ENCODE measurements around the gene FAM222A. TPM values are rescaled to one million over a fixed set of nuclear protein-coding genes. Genes with fewer than 3 reads are reported as not detected.

FAM222A gene
- total and polyA plus RNA-seq, 2 of the 4 experiments (the other 2 are of a cell fraction), result under 0.01 to 0.32 TPM

GRCh38 chr12:109767991-109768900 lies 54.6 kb downstream of the FAM222A start:
- no peak overlapping the region for H2AK9ac ChIP-seq (replicated peaks; ENCODE audit: low read depth, low read length, poor library complexity)
- H3K56ac ChIP-seq (ENCODE audit: extremely low read depth, insufficient read depth, low read length), result no peak overlapping the region
- POLR2A ChIA-PET (ENCODE audit: unreplicated experiment), result no interaction called here
- no peaks in the 10 kb centered on the region for H3K4me1 ChIP-seq (ENCODE audit: control insufficient read depth, insufficient read depth, low read length)
- intact Hi-C loops (cut with micrococcal nuclease), result no loop called here
- TF ChIP-seq CEBPB (IDR thresholded peaks at IDR 0.05; ENCODE audit: low read depth, low read length), result no peak
- TF ChIP-seq RFX5 (IDR thresholded peaks at IDR 0.05; ENCODE audit: low read depth, low read length), result no peak
- TF ChIP-seq NFE2L2 (IDR thresholded peaks at IDR 0.05; ENCODE audit: low read depth, low read length), result no peak
- TF ChIP-seq FOS (IDR thresholded peaks at IDR 0.05; ENCODE audit: low read depth, low read length), result no peak
- TF ChIP-seq BHLHE40 (IDR thresholded peaks at IDR 0.05; ENCODE audit: low read depth, low read length), result no peak
- TF ChIP-seq POLR2A (IDR thresholded peaks at IDR 0.05; ENCODE audit: low read depth, low read length), result no peak
- no peak for TF ChIP-seq USF2 (IDR thresholded peaks at IDR 0.05; ENCODE audit: low read depth, low read length)
- no peak for TF ChIP-seq ELK1 (IDR thresholded peaks at IDR 0.05; ENCODE audit: borderline replicate concordance, low read depth, low read length)
- H2AK5ac ChIP-seq (ENCODE audit: low read depth, low read length), result no peak overlapping the region
- H3K18ac ChIP-seq (ENCODE audit: low read depth, low read length), result no peak overlapping the region
- H2BK20ac ChIP-seq (ENCODE audit: low read depth, low read length), result no peak overlapping the region
- dilution Hi-C loops (cut with HindIII; ENCODE audit: low sequenced_read_pairs, unreplicated experiment), result no loop called here
- H3K4ac ChIP-seq (ENCODE audit: low read depth, low read length), result no peak overlapping the region
- no peak overlapping the region for H3K27ac ChIP-seq (ENCODE audit: insufficient read depth, low read length)
- H4K8ac ChIP-seq (ENCODE audit: low read depth in 2 of 2, low read length in 2 of 2), result no peak overlapping the region
- H3K79me1 ChIP-seq (ENCODE audit: low read depth in 1 of 2, low read length in 2 of 2), result no peaks in the 10 kb centered on the region
- no peaks in the 10 kb centered on the region for H3K9me1 ChIP-seq (ENCODE audit: insufficient read depth, low read length)
- H4K20me1 ChIP-seq (ENCODE audit: insufficient read depth, low read length), result no peaks in the 10 kb centered on the region
- H4K5ac ChIP-seq (ENCODE audit: low read depth, low read length), result no peak overlapping the region
- H2BK15ac ChIP-seq (ENCODE audit: low read depth, low read length), result no peak overlapping the region
- no peak overlapping the region for H2AFZ ChIP-seq (replicated peaks; ENCODE audit: low read length, poor library complexity)
- ATAC-seq (ENCODE audit: low read depth), result no peak
- no peak overlapping the region for H3K14ac ChIP-seq (replicated peaks; ENCODE audit: low read depth, low read length)
- in situ Hi-C loops (cut with MboI; ENCODE audit: low sequenced_read_pairs), result no loop called here
- BruUV-seq (replicated peaks), result no TSS peak
- CTCF ChIA-PET, result no interaction called here
- WGBS, 2 experiments (ENCODE audit: extremely low coverage in 2 of 2, insufficient read length in 1 of 2), result 91% methylated on average over 18 of the region's 54 CpGs; no CpG with 5 or more reads in 1 of the 2 experiments
- peaks cover 2% of the 10 kb centered on the region; the same call in 1 of the 2 replicates for H3K9me3 ChIP-seq (ENCODE audit: control insufficient read depth, insufficient read depth, low read length)
- H2BK120ac ChIP-seq (ENCODE audit: low read depth, low read length), result no peak overlapping the region
- no peak overlapping the region for H3K4me3 ChIP-seq (ENCODE audit: insufficient read depth, low read depth, low read length)
- H4K91ac ChIP-seq (ENCODE audit: insufficient read depth, low read depth, low read length), result no peak overlapping the region
- H3K4me2 ChIP-seq (ENCODE audit: low read depth, low read length), result no peak overlapping the region
- H3K23ac ChIP-seq (ENCODE audit: low read depth, low read length), result no peak overlapping the region
- H3K27me3 ChIP-seq (ENCODE audit: control insufficient read depth, insufficient read depth, low read length), result peaks cover 2% of the 10 kb centered on the region; the same call in 1 of the 2 replicates
- H3K9ac ChIP-seq (ENCODE audit: low read depth, low read length), result no peak overlapping the region
- DNase-seq, result no peak
- no peaks in the 10 kb centered on the region for H3K36me3 ChIP-seq (ENCODE audit: control insufficient read depth, insufficient read depth, low read length)
- H2BK5ac ChIP-seq (ENCODE audit: low read depth, low read length, poor library complexity, severe bottlenecking), result no peak overlapping the region
